Spleen (tissue), 11 donors: Measurements from ENCODE around the gene ZNF436. TPM values are rescaled to one million over a fixed set of nuclear protein-coding genes. Genes with fewer than 3 reads are reported as not detected.
A peak's percentile ranks its signal among the peaks of the same experiment; 100 is the strongest.

Experiments used
- DNase-seq: peaks from one replicate; pipeline ENCODE4 v3.0.0-alpha.2; 2020
- H3K27ac ChIP-seq, 8 donors: fragments of 200-600 bp; sonication (generic) in 7 of 8; 1 replicate in 4 of 8; 2 replicates in 4 of 8; pipeline versions ENCODE4 v1.5.0 to v1.8.0; 2016 to 2021; ENCODE audit warnings: inconsistent platforms in 4 of 8, mild to moderate bottlenecking in 4 of 8, moderate library complexity in 1 of 8
- H3K27me3 ChIP-seq, 7 donors: fragments of 200-600 bp; sonication (generic) in 6 of 7; replicated peaks in 1 of 7; 1 replicate in 4 of 7; 2 replicates in 3 of 7; pipeline versions ENCODE4 v1.5.0 to v1.8.0; 2016 to 2021; ENCODE audit warnings: inconsistent platforms in 3 of 7, mild to moderate bottlenecking in 1 of 7
- H3K36me3 ChIP-seq, 6 donors: fragments of 200-600 bp; sonication (generic) in 5 of 6; 1 replicate in 4 of 6; 2 replicates in 2 of 6; pipeline versions ENCODE4 v1.5.0 to v1.8.0; 2016 to 2021; ENCODE audit warnings: inconsistent platforms in 2 of 6
- H3K4me1 ChIP-seq, 6 donors: fragments of 200-600 bp; sonication (generic) in 5 of 6; 1 replicate in 3 of 6; 2 replicates in 3 of 6; pipeline versions ENCODE4 v1.5.0 to v1.8.0; 2016 to 2021; ENCODE audit warnings: inconsistent platforms in 3 of 6
- H3K4me3 ChIP-seq, 8 donors: fragments of 200-600 bp; sonication (generic) in 7 of 8; 1 replicate in 4 of 8; 2 replicates in 4 of 8; pipeline versions ENCODE4 v1.5.0 to v1.8.0; 2016 to 2021; ENCODE audit warnings: inconsistent platforms in 4 of 8, mild to moderate bottlenecking in 4 of 8, moderate library complexity in 2 of 8
- H3K9me3 ChIP-seq, 8 donors: fragments of 200-600 bp; sonication (generic) in 7 of 8; 1 replicate in 4 of 8; 2 replicates in 4 of 8; pipeline versions ENCODE4 v1.5.0 to v1.8.0; 2016 to 2021; ENCODE audit warnings: inconsistent platforms in 4 of 8
- POLR2A ChIP-seq, 3 donors: fragments of 450-650 bp; IDR thresholded peaks; one replicate each; pipeline ENCODE4 v1.5.1; 2017; ENCODE audit warnings: antibody characterized with exemption in 3 of 3, mild to moderate bottlenecking in 1 of 3
- POLR2AphosphoS5 ChIP-seq, 3 donors: sonication (generic); formaldehyde crosslinking; IDR thresholded peaks; one replicate each; pipeline ENCODE4 v1.5.1; 2017; ENCODE audit warnings: antibody characterized with exemption in 3 of 3
- WGBS, 5 donors: extraction: QIAGEN DNeasy Blood & Tissue Kit in 3 of 5; methylation state at CpG; one replicate each; pipeline versions ENCODE4 v1.1.5 to v1.1.7; 2013 to 2018; 5-methylcytosine and 5-hydroxymethylcytosine counted together
- intact Hi-C: fragments of 100-400 bp; cut with DNase I; formaldehyde crosslinking; loops from one replicate; pipeline ENCODE4 v1.15.0; 2023; ENCODE audit warnings: low total_unique reads
- polyA plus RNA-seq, 3 donors: library from polyadenylated mRNA; stranded (reverse); fragments of 200-250 nt; gene quantifications; one replicate each; pipeline ENCODE4 v1.2.1, GENCODE V29; 2013
- total RNA-seq, 7 donors: library from RNA; depleted of rRNA in 3 of 7; stranded (reverse); fragments of >200 nt in 3 of 7; fragmentation: NEBNext Ultra II Directional in 4 of 7; extraction: Animal tissue kit (Norgen Biotek cat#: 25700) in 4 of 7; gene quantifications; one replicate each; pipeline versions ENCODE4 v1.1.0 to v1.2.1, GENCODE V29; 2016 to 2021
- TF ChIP-seq, protein P1 (sequence below), 11 experiments: fragments of 200-600 bp in 7 of 11; fragments of 450-650 bp in 4 of 11; sonication (generic) in 4 of 11; IDR thresholded peaks in 8 of 11; conservative IDR thresholded peaks in 3 of 11; 1 replicate in 7 of 11; 2 replicates in 4 of 11; pipeline versions ENCODE4 v1.4.0 to v1.8.0; 2016 to 2021; ENCODE audit warnings: antibody characterized with exemption in 11 of 11, inconsistent platforms in 4 of 11, mild to moderate bottlenecking in 1 of 11
- donor health status: healthy with polysubstance abuse.
- donor health status: DM: no; HTN: no; CAD: no; lungs with moderate emphysema.
- donor health status: DM: no; HTN: no; CAD: no.
- donor health status: Bipolar disorder and iron deficiency.
- donor health status: healthy.
- donor health status: DM: no; HTN: no; CAD: no.
- donor health status: DM: yes; HTN: yes; CAD: no.

The ZNF436 gene
- total and polyA plus RNA-seq, 10 donors: 2.8 to 32.1 (median 18.5) TPM

DNA sequence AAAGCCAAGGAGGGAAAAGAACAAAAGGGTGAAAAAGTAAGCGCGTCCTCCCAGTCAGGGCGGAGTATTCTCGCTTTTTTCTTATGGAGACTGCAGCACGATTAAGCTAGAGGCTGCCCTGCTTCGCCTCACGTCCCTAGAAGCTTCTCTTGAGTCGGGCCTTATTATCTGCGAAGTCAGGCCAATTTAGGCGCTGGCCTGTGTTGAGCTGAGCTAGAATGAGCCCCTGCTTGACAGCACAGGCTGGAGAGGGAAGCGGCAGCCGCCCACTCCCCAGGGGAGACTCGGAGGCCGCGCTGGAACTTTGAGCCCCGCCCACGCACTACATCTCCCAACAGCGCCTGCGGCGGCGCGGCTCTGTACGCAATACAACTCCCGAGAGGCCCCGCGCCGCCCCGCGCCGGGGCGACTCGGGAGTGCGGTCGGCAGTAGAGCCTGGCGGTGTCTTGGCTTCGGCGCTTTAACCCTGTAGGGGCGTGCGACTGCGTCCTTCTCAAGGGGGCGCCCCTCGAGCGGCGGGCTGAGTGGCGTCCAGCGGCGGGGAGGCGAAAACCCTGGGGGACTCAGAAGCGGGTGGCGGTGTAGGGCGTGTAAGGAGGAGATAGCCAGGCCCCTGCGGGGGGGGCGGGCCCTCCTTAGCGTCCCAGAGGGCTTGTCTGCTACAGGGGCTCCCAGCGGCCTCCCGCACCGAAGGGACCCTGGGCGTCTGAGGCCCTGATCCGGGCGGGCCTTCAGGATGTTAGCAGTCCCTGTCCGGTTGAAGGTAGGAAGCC is 888 bp downstream of the ZNF436 start:
- TF ChIP-seq POLR2A (IDR thresholded peaks at IDR 0.05): peak in 2 of 3 donors; percentile 62 to 63
- TF ChIP-seq, protein P1, sequence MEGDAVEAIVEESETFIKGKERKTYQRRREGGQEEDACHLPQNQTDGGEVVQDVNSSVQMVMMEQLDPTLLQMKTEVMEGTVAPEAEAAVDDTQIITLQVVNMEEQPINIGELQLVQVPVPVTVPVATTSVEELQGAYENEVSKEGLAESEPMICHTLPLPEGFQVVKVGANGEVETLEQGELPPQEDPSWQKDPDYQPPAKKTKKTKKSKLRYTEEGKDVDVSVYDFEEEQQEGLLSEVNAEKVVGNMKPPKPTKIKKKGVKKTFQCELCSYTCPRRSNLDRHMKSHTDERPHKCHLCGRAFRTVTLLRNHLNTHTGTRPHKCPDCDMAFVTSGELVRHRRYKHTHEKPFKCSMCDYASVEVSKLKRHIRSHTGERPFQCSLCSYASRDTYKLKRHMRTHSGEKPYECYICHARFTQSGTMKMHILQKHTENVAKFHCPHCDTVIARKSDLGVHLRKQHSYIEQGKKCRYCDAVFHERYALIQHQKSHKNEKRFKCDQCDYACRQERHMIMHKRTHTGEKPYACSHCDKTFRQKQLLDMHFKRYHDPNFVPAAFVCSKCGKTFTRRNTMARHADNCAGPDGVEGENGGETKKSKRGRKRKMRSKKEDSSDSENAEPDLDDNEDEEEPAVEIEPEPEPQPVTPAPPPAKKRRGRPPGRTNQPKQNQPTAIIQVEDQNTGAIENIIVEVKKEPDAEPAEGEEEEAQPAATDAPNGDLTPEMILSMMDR (IDR thresholded peaks at IDR 0.05 in 8 of 11, conservative IDR thresholded peaks at IDR 0.05 in 3 of 11): peak in 4 of 11 experiments; percentile 9 to 36 (median 15)
- peak; percentile 91 to 95 (median 93) for TF ChIP-seq POLR2AphosphoS5 (IDR thresholded peaks at IDR 0.05)
- peaks cover 17 to 62% (median 46%) of the 10 kb centered on the region in 6 donors for H3K4me1 ChIP-seq
- peaks cover 0 to 32% (median 24%) of the 10 kb centered on the region in 6 donors for H3K36me3 ChIP-seq
- H3K4me3 ChIP-seq: peak overlapping the region; percentile 63 to 92 (median 74)
- H3K27me3 ChIP-seq: no peaks in the 10 kb centered on the region
- WGBS, 5 donors: 0% methylated on average over 24 to 61 of the region's 61 CpGs
- peak overlapping the region; percentile 87 to 99 (median 96) for H3K27ac ChIP-seq
- intact Hi-C loops: no loop called here
- peaks cover 0 to 20% (median 12%) of the 10 kb centered on the region in 8 donors for H3K9me3 ChIP-seq
- peak; percentile 97 for DNase-seq

DNA sequence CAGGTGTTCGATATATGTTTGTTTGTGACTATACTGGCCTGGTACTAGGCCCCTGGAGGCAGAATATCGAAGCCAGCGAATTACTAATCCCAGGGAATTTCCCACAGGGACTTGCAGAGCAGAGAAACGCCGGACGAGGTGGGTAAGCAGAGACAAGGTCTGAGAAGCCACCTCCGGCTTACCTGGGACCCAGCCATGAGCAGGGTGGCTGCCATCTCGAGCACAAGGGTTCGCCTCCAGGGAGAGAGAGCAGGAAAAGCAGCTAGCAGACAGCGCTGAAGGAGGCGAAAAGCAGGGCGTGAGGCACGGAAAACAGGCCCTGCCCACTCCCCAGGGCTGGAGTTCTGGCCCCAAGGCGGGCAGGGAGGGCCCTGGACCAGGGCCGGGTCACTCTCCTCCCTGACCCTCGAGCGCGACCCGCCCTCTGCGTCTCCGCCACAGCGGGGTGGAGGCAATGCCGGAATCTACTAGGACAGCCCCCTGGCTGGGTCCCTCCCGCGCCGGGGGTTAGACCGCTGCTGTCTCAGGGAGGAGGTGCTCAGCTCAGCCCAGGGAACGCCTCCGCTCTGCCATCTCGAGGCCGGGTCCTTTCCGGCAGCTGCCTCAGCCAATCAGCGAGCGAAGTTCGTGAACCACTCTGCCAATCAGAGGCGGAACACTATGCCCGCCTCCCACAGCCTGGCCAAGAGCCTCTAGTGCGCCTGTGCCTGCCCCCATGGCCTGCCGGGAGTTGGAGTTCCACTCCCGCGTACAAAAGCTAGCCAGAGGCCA is 1.7 kb downstream of the ZNF436 start:
- H3K27ac ChIP-seq: peak overlapping the region; percentile 87 to 99 (median 96)
- peaks cover 17 to 62% (median 46%) of the 10 kb centered on the region in 6 donors for H3K4me1 ChIP-seq
- WGBS, 5 donors: 3 to 5% (median 3%) methylated on average over 35 to 41 of the region's 41 CpGs
- peak overlapping the region; percentile 63 to 92 (median 74) for H3K4me3 ChIP-seq
- intact Hi-C loops: no loop called here
- TF ChIP-seq POLR2A (IDR thresholded peaks at IDR 0.05): peak in 2 of 3 donors; percentile 47 to 64
- TF ChIP-seq, protein P1 (IDR thresholded peaks at IDR 0.05 in 8 of 11, conservative IDR thresholded peaks at IDR 0.05 in 3 of 11): peak in 4 of 11 experiments; percentile 7 to 47 (median 26)
- peak; percentile 92 to 95 (median 94) for TF ChIP-seq POLR2AphosphoS5 (IDR thresholded peaks at IDR 0.05)
- peaks cover 4 to 39% (median 31%) of the 10 kb centered on the region in 6 donors for H3K36me3 ChIP-seq
- DNase-seq: peak; percentile 99
- H3K27me3 ChIP-seq: no peaks in the 10 kb centered on the region
- H3K9me3 ChIP-seq: peaks cover 3 to 28% (median 19%) of the 10 kb centered on the region in 8 donors

DNA sequence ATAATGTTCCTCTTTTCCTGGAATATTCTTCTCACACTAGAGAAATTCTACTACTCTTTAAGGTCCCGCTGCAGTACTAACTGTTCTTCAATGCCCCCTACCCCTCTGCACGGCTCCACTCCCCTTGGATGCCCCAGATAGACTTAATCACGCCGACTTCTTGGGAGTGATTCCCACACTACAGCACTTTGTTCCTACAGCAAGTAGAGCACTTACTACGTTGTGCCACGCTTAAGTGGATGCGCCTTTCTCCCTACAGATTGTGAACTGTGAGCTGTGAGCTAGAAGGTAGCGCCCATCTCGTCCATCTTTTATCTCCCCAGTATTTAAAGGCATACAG is 2.2 kb downstream of the ZNF436 start:
- intact Hi-C loops: no loop called here

More for the DNA sequence above, 2.2 kb downstream of the ZNF436 start:
- H3K27me3 ChIP-seq: no peaks in the 10 kb centered on the region
- H3K36me3 ChIP-seq: peaks cover 10 to 45% (median 37%) of the 10 kb centered on the region in 6 donors
- peak overlapping the region; percentile 63 to 92 (median 74) for H3K4me3 ChIP-seq
- H3K27ac ChIP-seq: peak overlapping the region; percentile 87 to 99 (median 96)
- TF ChIP-seq POLR2AphosphoS5 (IDR thresholded peaks at IDR 0.05) (no peak), POLR2A (IDR thresholded peaks at IDR 0.05) (no peak)
- TF ChIP-seq, protein P1 (IDR thresholded peaks at IDR 0.05 in 8 of 11, conservative IDR thresholded peaks at IDR 0.05 in 3 of 11): no peak
- peaks cover 7 to 33% (median 25%) of the 10 kb centered on the region in 8 donors for H3K9me3 ChIP-seq
- 66 to 72% (median 70%) methylated on average over 9 of the region's 9 CpGs for WGBS, 5 donors
- DNase-seq: no peak
- H3K4me1 ChIP-seq: peaks cover 17 to 62% (median 46%) of the 10 kb centered on the region in 6 donors
